H9 (cell line): ENCODE data around the gene FFAR1. TPM values are rescaled to one million over a fixed set of nuclear protein-coding genes. Genes with fewer than 3 reads are reported as not detected.

Experiments used
- DNase-seq: peaks from one replicate; pipeline ENCODE4 v3.0.0-alpha.2; 2017
- H2AFZ ChIP-seq: one replicate; pipeline ENCODE4 v1.6.1; 2013; ENCODE audit warnings: mild to moderate bottlenecking, low read length, control low read depth, moderate library complexity
- H2AK5ac ChIP-seq: 2 replicates; pipeline ENCODE4 v1.6.1; 2013; ENCODE audit warnings: low read length, control low read depth, mixed read lengths; ENCODE audit not compliant: insufficient read length
- H2BK120ac ChIP-seq: one replicate; pipeline ENCODE4 v1.6.1; 2013; ENCODE audit warnings: low read depth, mild to moderate bottlenecking, low read length, control low read depth, inconsistent platforms; ENCODE audit not compliant: poor library complexity, severe bottlenecking
- H2BK12ac ChIP-seq: 2 replicates; pipeline ENCODE4 v1.6.1; 2013; ENCODE audit warnings: low read length, control low read depth, mixed read lengths, low read depth; ENCODE audit not compliant: insufficient read length
- H2BK15ac ChIP-seq: 2 replicates; pipeline ENCODE4 v1.6.1; 2013; ENCODE audit warnings: low read depth, low read length, control low read depth
- H2BK20ac ChIP-seq: one replicate; pipeline ENCODE4 v1.6.1; 2013; ENCODE audit warnings: low read depth, mild to moderate bottlenecking, low read length, control low read depth, inconsistent platforms; ENCODE audit not compliant: poor library complexity, severe bottlenecking
- H2BK5ac ChIP-seq: 2 replicates; pipeline ENCODE4 v1.6.1; 2013; ENCODE audit warnings: low read length, control low read depth, mixed read lengths; ENCODE audit not compliant: insufficient read length
- H3K14ac ChIP-seq: 2 replicates; pipeline ENCODE4 v1.6.1; 2013; ENCODE audit warnings: low read length, control low read depth; ENCODE audit not compliant: insufficient read depth
- H3K18ac ChIP-seq: 2 replicates; pipeline ENCODE4 v1.6.1; 2013; ENCODE audit warnings: low read depth, mild to moderate bottlenecking, mixed read lengths, low read length, control low read depth; ENCODE audit not compliant: insufficient read length
- H3K23ac ChIP-seq: 2 replicates; pipeline ENCODE4 v1.6.1; 2013; ENCODE audit warnings: low read length, control low read depth, mixed read lengths, low read depth; ENCODE audit not compliant: insufficient read length
- H3K23me2 ChIP-seq: 2 replicates; pipeline ENCODE4 v1.6.1; 2013; ENCODE audit warnings: low read depth, mild to moderate bottlenecking, mixed read lengths, low read length, control low read depth; ENCODE audit not compliant: insufficient read length, poor library complexity, severe bottlenecking
- H3K27ac ChIP-seq: 2 replicates; pipeline ENCODE4 v1.5.1; 2013; ENCODE audit warnings: low read length, control low read depth, mixed read lengths, low read depth; ENCODE audit not compliant: insufficient read length
- H3K27me3 ChIP-seq: 2 replicates; pipeline ENCODE4 v1.6.1; 2013; ENCODE audit warnings: low read length, control low read depth, inconsistent platforms; ENCODE audit not compliant: insufficient read depth
- H3K4ac ChIP-seq: 2 replicates; pipeline ENCODE4 v1.6.1; 2013; ENCODE audit warnings: low read depth, mild to moderate bottlenecking, control low read depth, inconsistent platforms, low read length, moderate library complexity
- H3K4me1 ChIP-seq: 2 replicates; pipeline ENCODE4 v1.6.1; 2013; ENCODE audit warnings: low read length, control low read depth, inconsistent platforms; ENCODE audit not compliant: insufficient read depth
- H3K4me2 ChIP-seq: 2 replicates; pipeline ENCODE4 v1.6.1; 2013; ENCODE audit warnings: low read length, control low read depth, mixed read lengths; ENCODE audit not compliant: insufficient read length, insufficient read depth
- H3K56ac ChIP-seq: 2 replicates; pipeline ENCODE4 v1.6.1; 2013; ENCODE audit warnings: low read depth, mild to moderate bottlenecking, mixed read lengths, low read length, control low read depth; ENCODE audit not compliant: insufficient read length
- H3K79me1 ChIP-seq: 2 replicates; pipeline ENCODE4 v1.6.1; 2013; ENCODE audit warnings: low read depth, mild to moderate bottlenecking, moderate library complexity, low read length, control low read depth, inconsistent platforms; ENCODE audit not compliant: insufficient read depth, poor library complexity, severe bottlenecking
- H3K79me2 ChIP-seq: 2 replicates; pipeline ENCODE4 v1.6.1; 2013; ENCODE audit warnings: low read length, control low read depth, inconsistent platforms; ENCODE audit not compliant: insufficient read depth
- H3K9ac ChIP-seq: 2 replicates; pipeline ENCODE4 v1.6.1; 2013; ENCODE audit warnings: low read length, control low read depth, mixed read lengths; ENCODE audit not compliant: insufficient read length; ENCODE audit errors: extremely low read depth
- H3K9me3 ChIP-seq: one replicate; pipeline ENCODE4 v1.6.1; 2013; ENCODE audit warnings: low read depth, low read length, inconsistent platforms; ENCODE audit not compliant: control insufficient read depth
- H3T11ph ChIP-seq: one replicate; pipeline ENCODE4 v1.6.1; 2013; ENCODE audit warnings: mild to moderate bottlenecking, low read length, control low read depth, inconsistent platforms
- H4K20me1 ChIP-seq: one replicate; pipeline ENCODE4 v1.6.1; 2013; ENCODE audit not compliant: control insufficient read depth, insufficient read length, insufficient read depth
- H4K5ac ChIP-seq: 2 replicates; pipeline ENCODE4 v1.6.1; 2013; ENCODE audit warnings: low read depth, mild to moderate bottlenecking, mixed read lengths, low read length, control low read depth; ENCODE audit not compliant: insufficient read length
- H4K8ac ChIP-seq: replicated peaks from 2 replicates; pipeline ENCODE4 v1.6.1; 2013; ENCODE audit warnings: low read length, control low read depth, mixed read lengths, low read depth; ENCODE audit not compliant: insufficient read length
- H4K91ac ChIP-seq: 2 replicates; pipeline ENCODE4 v1.6.1; 2013; ENCODE audit warnings: low read depth, mild to moderate bottlenecking, moderate library complexity, mixed read lengths, low read length, control low read depth; ENCODE audit not compliant: insufficient read length
- H3K27ac Mint-ChIP-seq, 3 experiments: 2 replicates in 2 of 3; 3 replicates in 1 of 3; pipeline ENCODE4 v1.8.0; 2020 to 2021; ENCODE audit warnings: mixed read lengths in 3 of 3, mild to moderate bottlenecking in 1 of 3, moderate library complexity in 1 of 3
- H3K27me3 Mint-ChIP-seq: 2 replicates; pipeline ENCODE4 v1.8.0; 2021; ENCODE audit warnings: low read depth, mild to moderate bottlenecking, moderate library complexity, mixed read lengths
- H3K36me3 Mint-ChIP-seq, 3 experiments: 2 replicates in 2 of 3; 3 replicates in 1 of 3; pipeline ENCODE4 v1.8.0; 2020 to 2021; ENCODE audit warnings: low read depth in 3 of 3, mixed read lengths in 3 of 3; ENCODE audit not compliant: insufficient read depth in 1 of 3
- H3K4me1 Mint-ChIP-seq, 2 experiments: 2 replicates each; pipeline ENCODE4 v1.8.0; 2020; ENCODE audit warnings: mixed read lengths in 2 of 2
- H3K4me3 Mint-ChIP-seq, 2 experiments: 2 replicates in 1 of 2; 3 replicates in 1 of 2; pipeline ENCODE4 v1.8.0; 2020 to 2021; ENCODE audit warnings: mild to moderate bottlenecking in 2 of 2, mixed read lengths in 2 of 2, moderate library complexity in 1 of 2
- H3K9me3 Mint-ChIP-seq, 2 experiments: 2 replicates in 1 of 2; 3 replicates in 1 of 2; pipeline ENCODE4 v1.8.0; 2020; ENCODE audit warnings: mild to moderate bottlenecking in 2 of 2, mixed read lengths in 2 of 2, moderate library complexity in 1 of 2
- CTCF ChIP-seq: fragments of 200-600 bp; sonication (generic); conservative IDR thresholded peaks from 3 replicates; pipeline ENCODE4 v1.8.0; 2021; ENCODE audit warnings: antibody characterized with exemption, mild to moderate bottlenecking
- WGBS: extraction: QIAGEN DNeasy Blood & Tissue Kit; methylation state at CpG from one replicate; pipeline ENCODE4 v1.1.7; 2013; ENCODE audit warnings: missing lambda C conversion rate, low lambda C conversion rate, mixed read lengths; ENCODE audit not compliant: insufficient read length; ENCODE audit errors: extremely low coverage; 5-methylcytosine and 5-hydroxymethylcytosine counted together
- total RNA-seq: library from RNA; stranded (reverse); gene quantifications from 2 replicates; pipeline ENCODE4 v1.2.1, GENCODE V29; 2021

FFAR1 gene
- total RNA-seq, 1 experiment from 2014 or later: not detected

GRCh38 chr19:35346193-35347052 is 1.3 kb upstream of the FFAR1 start:
- no peak overlapping the region for H3K4me2 ChIP-seq
- H4K5ac ChIP-seq: no peak overlapping the region

More at GRCh38 chr19:35346193-35347052, 1.3 kb upstream of the FFAR1 start:
- no peak overlapping the region for H4K91ac ChIP-seq
- H3K9ac ChIP-seq: no peak overlapping the region
- H2BK15ac ChIP-seq: no peak overlapping the region
- H3K4me3 Mint-ChIP-seq: no peak overlapping the region
- no peak overlapping the region for H3K18ac ChIP-seq
- no peak overlapping the region for H3K4ac ChIP-seq
- no peaks in the 10 kb centered on the region for H3K79me2 ChIP-seq
- DNase-seq: peak; percentile 19
- no peaks in the 10 kb centered on the region for H3K23me2 ChIP-seq
- H3K4me1 Mint-ChIP-seq: peaks cover 7 to 21% of the 10 kb centered on the region in 2 experiments
- no peaks in the 10 kb centered on the region for H4K20me1 ChIP-seq
- no peak for TF ChIP-seq CTCF
- H3K23ac ChIP-seq: no peak overlapping the region
- no peak overlapping the region for H2AK5ac ChIP-seq
- no peaks in the 10 kb centered on the region for H3K36me3 Mint-ChIP-seq
- no peak overlapping the region for H3K56ac ChIP-seq
- H2AFZ ChIP-seq: no peak overlapping the region
- H3K14ac ChIP-seq: no peak overlapping the region
- H3K79me1 ChIP-seq: no peaks in the 10 kb centered on the region
- no peak overlapping the region for H4K8ac ChIP-seq
- H2BK120ac ChIP-seq: no peak overlapping the region
- no peak overlapping the region for H2BK12ac ChIP-seq
- H3K9me3 ChIP-seq: no peaks in the 10 kb centered on the region
- no peaks in the 10 kb centered on the region for H3K9me3 Mint-ChIP-seq
- no peak overlapping the region for H2BK5ac ChIP-seq
- no peak overlapping the region for H3K27ac ChIP-seq
- no peaks in the 10 kb centered on the region for H3K4me1 ChIP-seq
- no peak overlapping the region for H3T11ph ChIP-seq
- peaks cover 44% of the 10 kb centered on the region for H3K27me3 Mint-ChIP-seq
- H3K27me3 ChIP-seq: no peaks in the 10 kb centered on the region
- no peak overlapping the region; a peak in 1 of 7 replicates for H3K27ac Mint-ChIP-seq
- H2BK20ac ChIP-seq: no peak overlapping the region
- no CpG with 5 or more reads among the region's 28 CpGs for WGBS
